ENCODE measurements around the gene DOCK2.
"Not testable (repeated sequence)": the region's sequence is repeated elsewhere in the genome, so short reads cannot be mapped to it uniquely, and the experiment has no call there.

The DOCK2 gene

DNA sequence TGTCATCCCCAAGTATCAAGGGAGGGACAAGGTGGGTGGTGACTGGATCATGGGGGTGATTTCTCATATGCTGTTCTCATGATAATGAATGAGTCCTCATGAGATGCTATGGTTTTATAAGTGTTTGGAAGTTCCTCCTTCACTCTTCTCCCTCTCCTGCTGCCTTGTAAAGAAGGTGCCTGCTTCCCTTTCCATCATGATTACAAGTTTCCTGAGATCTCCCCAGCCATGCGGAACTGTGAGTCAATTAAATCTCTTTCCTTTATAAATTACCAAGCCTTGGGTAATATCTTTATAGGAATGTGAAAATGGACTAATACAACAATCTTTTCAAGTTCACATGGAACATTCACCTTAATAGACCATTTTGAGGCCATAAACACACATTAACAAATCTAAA lies 21.5 kb upstream of the DOCK2 start:
- no peaks in the 10 kb centered on the region for H3K4me1 ChIP-seq (ENCODE audit: insufficient read depth, low read length)
- H3K36me3 ChIP-seq (ENCODE audit: insufficient read depth, low read length), result no peaks in the 10 kb centered on the region
- H3K9ac ChIP-seq (ENCODE audit: low read length), result no peak overlapping the region
- H3K4me3 ChIP-seq (ENCODE audit: low read depth in 1 of 2, low read length in 2 of 2), result no peak overlapping the region
- H3K9me3 ChIP-seq (ENCODE audit: low read length), result no peaks in the 10 kb centered on the region
- H3K27ac ChIP-seq (ENCODE audit: low read depth, low read length), result no peak overlapping the region
- no peaks in the 10 kb centered on the region for H3K27me3 ChIP-seq (ENCODE audit: control insufficient read depth in 1 of 2, insufficient read depth in 2 of 2, low read length in 2 of 2)

DNA sequence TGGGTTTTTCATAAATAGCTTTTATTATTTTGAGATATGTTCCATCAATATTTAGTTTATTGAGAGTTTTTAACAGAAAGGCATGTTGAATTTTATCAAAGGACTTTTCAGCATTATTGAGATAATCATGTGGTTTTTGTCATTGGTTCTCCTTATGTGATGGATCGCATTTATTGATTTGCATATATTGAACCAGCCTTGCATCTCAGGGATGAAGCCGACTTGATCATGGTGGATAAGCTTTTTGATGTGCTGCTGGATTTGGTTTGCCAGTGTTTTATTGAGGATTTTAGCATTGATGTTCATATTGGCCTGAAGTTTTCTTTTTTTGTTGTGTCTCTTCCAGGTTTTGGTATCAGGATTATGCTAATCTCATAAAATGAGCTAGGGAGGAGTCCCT lies 12.8 kb upstream of the DOCK2 start:
- H3K36me3 ChIP-seq (ENCODE audit: insufficient read depth, low read length); H3K27ac ChIP-seq (ENCODE audit: low read depth, low read length); H3K9me3 ChIP-seq (ENCODE audit: low read length); H3K4me3 ChIP-seq (ENCODE audit: low read depth in 1 of 2, low read length in 2 of 2); H3K27me3 ChIP-seq (ENCODE audit: control insufficient read depth in 1 of 2, insufficient read depth in 2 of 2, low read length in 2 of 2); H3K9ac ChIP-seq (ENCODE audit: low read length); H3K4me1 ChIP-seq (ENCODE audit: insufficient read depth, low read length): not testable (repeated sequence)

DNA sequence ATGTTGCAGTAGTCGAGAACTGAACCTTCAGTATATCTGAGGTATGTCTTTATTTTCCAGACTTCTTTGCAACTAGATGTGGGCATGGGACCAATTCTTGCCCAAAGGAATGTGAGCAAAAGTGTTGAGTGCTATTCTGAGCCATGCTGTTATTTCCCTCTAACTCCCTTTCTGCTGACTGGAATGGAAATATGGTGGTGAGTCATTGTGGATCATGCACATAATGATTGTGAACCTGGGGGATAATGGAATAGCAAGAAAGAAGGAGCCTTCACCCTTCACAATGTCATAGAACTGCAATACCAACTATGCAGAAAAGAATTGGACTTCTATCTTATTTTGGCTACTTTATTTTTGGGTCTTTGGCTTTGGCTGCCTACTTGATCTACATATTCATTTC lies 10.3 kb upstream of the DOCK2 start:
- Histone ChIP-seq H3K9ac (ENCODE audit: low read length) (no peak overlapping the region), H3K27ac (ENCODE audit: low read depth, low read length) (no peak overlapping the region), H3K4me3 (ENCODE audit: low read depth in 1 of 2, low read length in 2 of 2) (no peak overlapping the region), H3K4me1 (ENCODE audit: insufficient read depth, low read length) (no peaks in the 10 kb centered on the region), H3K27me3 (ENCODE audit: control insufficient read depth in 1 of 2, insufficient read depth in 2 of 2, low read length in 2 of 2) (no peaks in the 10 kb centered on the region), H3K36me3 (ENCODE audit: insufficient read depth, low read length) (no peaks in the 10 kb centered on the region), H3K9me3 (ENCODE audit: low read length) (no peaks in the 10 kb centered on the region)

GRCh38 chr5:169627551-169627950 lies 9.5 kb upstream of the DOCK2 start:
- Histone ChIP-seq H3K4me3 (ENCODE audit: low read depth in 1 of 2, low read length in 2 of 2) (no peak overlapping the region), H3K9ac (ENCODE audit: low read length) (no peak overlapping the region), H3K27ac (ENCODE audit: low read depth, low read length) (no peak overlapping the region), H3K27me3 (ENCODE audit: control insufficient read depth in 1 of 2, insufficient read depth in 2 of 2, low read length in 2 of 2) (no peaks in the 10 kb centered on the region), H3K4me1 (ENCODE audit: insufficient read depth, low read length) (no peaks in the 10 kb centered on the region), H3K9me3 (ENCODE audit: low read length) (no peaks in the 10 kb centered on the region), H3K36me3 (ENCODE audit: insufficient read depth, low read length) (no peaks in the 10 kb centered on the region)

DNA sequence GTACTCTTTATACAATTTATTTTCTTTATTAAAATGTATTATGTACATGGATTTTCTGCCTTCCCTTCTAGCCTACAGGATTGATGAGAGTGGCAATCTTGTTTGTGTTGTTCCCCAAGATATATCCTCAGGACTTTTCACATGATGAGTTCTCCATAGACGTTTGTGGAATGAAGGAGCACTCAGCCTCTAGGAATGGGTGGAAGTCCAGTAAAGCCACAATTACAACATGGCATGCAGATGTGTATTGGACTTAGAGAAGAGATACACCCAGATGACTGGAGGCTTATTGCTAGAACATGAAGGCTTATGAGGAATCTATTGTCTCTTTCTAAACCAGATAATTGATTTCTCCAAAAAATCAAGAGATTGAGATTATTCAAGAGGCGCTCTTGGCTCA lies 8.2 kb upstream of the DOCK2 start:
- H3K4me1 ChIP-seq (ENCODE audit: insufficient read depth, low read length), result no peaks in the 10 kb centered on the region
- H3K9me3 ChIP-seq (ENCODE audit: low read length), result no peaks in the 10 kb centered on the region
- H3K36me3 ChIP-seq (ENCODE audit: insufficient read depth, low read length), result no peaks in the 10 kb centered on the region
- H3K4me3 ChIP-seq (ENCODE audit: low read depth in 1 of 2, low read length in 2 of 2), result no peak overlapping the region
- H3K9ac ChIP-seq (ENCODE audit: low read length), result no peak overlapping the region
- no peaks in the 10 kb centered on the region for H3K27me3 ChIP-seq (ENCODE audit: control insufficient read depth in 1 of 2, insufficient read depth in 2 of 2, low read length in 2 of 2)
- no peak overlapping the region for H3K27ac ChIP-seq (ENCODE audit: low read depth, low read length)

DNA sequence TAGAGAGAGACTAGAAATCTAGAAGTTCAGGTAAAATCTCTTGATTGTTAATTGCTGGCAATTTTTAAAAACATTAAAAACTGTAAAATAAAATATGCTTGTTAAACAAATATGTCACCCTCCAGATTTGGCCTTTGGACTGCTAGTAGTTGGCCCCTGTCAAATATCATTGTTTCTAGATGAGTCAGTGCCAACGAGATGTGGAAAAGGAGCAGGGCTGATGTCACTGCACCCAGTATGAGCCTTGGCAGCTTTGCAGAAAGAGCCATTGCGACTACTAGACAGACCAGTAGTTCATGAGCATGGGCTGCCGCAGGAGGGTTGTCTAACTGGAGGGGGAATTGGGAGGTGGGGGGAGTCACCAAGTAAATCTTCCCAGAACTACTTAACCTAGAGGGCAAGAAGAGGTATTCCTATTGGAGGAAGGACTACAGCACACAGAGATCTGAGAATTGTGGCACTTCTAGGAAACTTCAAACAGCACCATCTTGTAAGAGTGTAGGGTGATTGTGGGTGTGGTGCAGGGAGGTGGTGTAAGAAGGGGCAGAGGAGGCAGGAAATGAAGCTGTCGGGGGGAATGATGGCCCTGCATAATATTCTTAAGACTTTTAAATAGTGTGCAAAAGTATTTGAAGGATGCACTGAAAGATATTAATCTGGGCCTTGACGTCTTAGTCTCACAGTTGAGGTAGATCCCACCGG lies 7.1 kb upstream of the DOCK2 start:
- no peaks in the 10 kb centered on the region for H3K27me3 ChIP-seq (ENCODE audit: control insufficient read depth in 1 of 2, insufficient read depth in 2 of 2, low read length in 2 of 2)
- H3K4me3 ChIP-seq (ENCODE audit: low read depth in 1 of 2, low read length in 2 of 2), result no peak overlapping the region
- H3K4me1 ChIP-seq (ENCODE audit: insufficient read depth, low read length), result no peaks in the 10 kb centered on the region
- no peaks in the 10 kb centered on the region for H3K36me3 ChIP-seq (ENCODE audit: insufficient read depth, low read length)
- no peaks in the 10 kb centered on the region for H3K9me3 ChIP-seq (ENCODE audit: low read length)
- H3K27ac ChIP-seq (ENCODE audit: low read depth, low read length), result no peak overlapping the region
- H3K9ac ChIP-seq (ENCODE audit: low read length), result no peak overlapping the region

DNA sequence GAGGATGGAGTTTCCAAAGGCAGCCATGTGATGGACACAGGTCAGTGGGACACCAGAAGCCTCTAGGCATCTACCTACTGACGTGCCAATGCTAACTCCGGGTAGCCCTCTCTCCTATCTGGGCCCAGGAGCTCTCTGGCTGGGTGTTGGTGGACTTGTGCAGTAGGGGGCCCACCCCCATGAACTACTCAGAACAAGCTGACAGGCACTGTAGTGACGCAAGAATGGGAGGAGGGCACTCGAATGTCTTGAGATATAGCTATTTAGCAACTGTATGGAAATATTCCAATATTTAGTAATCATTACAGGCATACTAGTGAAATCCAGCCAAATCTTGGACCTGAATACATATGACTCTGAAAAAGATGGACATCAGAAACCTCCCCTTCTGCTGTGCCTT lies 5.7 kb upstream of the DOCK2 start:
- Histone ChIP-seq H3K4me3 (ENCODE audit: low read depth in 1 of 2, low read length in 2 of 2) (no peak overlapping the region), H3K27me3 (ENCODE audit: control insufficient read depth in 1 of 2, insufficient read depth in 2 of 2, low read length in 2 of 2) (no peaks in the 10 kb centered on the region)

GRCh38 chr5:169632946-169633345 lies 4.1 kb upstream of the DOCK2 start:
- Histone ChIP-seq H3K9ac (ENCODE audit: low read length) (no peak overlapping the region), H3K4me1 (ENCODE audit: insufficient read depth, low read length) (no peaks in the 10 kb centered on the region)

More for the DNA sequence above, 5.7 kb upstream of the DOCK2 start:
- Histone ChIP-seq H3K27ac (ENCODE audit: low read depth, low read length) (no peak overlapping the region), H3K4me1 (ENCODE audit: insufficient read depth, low read length) (no peaks in the 10 kb centered on the region), H3K9ac (ENCODE audit: low read length) (no peak overlapping the region), H3K9me3 (ENCODE audit: low read length) (no peaks in the 10 kb centered on the region), H3K36me3 (ENCODE audit: insufficient read depth, low read length) (no peaks in the 10 kb centered on the region)

DNA sequence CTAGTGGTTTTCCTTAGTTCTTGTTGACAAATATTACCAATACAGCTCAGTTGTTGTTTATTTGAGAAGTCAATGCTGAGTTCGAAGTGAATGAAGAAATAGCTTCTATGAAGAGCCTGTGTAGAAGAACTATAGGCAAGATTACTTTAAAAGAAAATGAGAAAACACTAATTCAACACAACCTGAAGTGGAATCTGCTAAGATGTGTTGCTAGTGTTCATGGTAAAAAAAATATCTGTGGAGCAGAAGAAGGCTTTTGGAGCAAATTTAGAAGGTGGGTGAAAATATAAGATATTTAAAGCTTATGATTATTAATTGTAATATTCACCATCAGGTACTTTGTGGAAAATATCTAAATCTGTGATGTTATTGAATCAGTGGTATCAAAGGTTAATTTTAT lies 2.5 kb upstream of the DOCK2 start:
- H3K36me3 ChIP-seq (ENCODE audit: insufficient read depth, low read length), result no peaks in the 10 kb centered on the region
- H3K27ac ChIP-seq (ENCODE audit: low read depth, low read length), result no peak overlapping the region
- H3K9me3 ChIP-seq (ENCODE audit: low read length), result no peaks in the 10 kb centered on the region

More at GRCh38 chr5:169632946-169633345, 4.1 kb upstream of the DOCK2 start:
- H3K36me3 ChIP-seq (ENCODE audit: insufficient read depth, low read length), result no peaks in the 10 kb centered on the region
- no peak overlapping the region for H3K4me3 ChIP-seq (ENCODE audit: low read depth in 1 of 2, low read length in 2 of 2)
- no peak overlapping the region for H3K27ac ChIP-seq (ENCODE audit: low read depth, low read length)
- no peaks in the 10 kb centered on the region for H3K9me3 ChIP-seq (ENCODE audit: low read length)
- H3K27me3 ChIP-seq (ENCODE audit: control insufficient read depth in 1 of 2, insufficient read depth in 2 of 2, low read length in 2 of 2), result peaks cover 0 to 10% of the 10 kb centered on the region in 2 donors

GRCh38 chr5:169635936-169636335 lies 1.1 kb upstream of the DOCK2 start:
- Histone ChIP-seq H3K36me3 (ENCODE audit: insufficient read depth, low read length) (no peaks in the 10 kb centered on the region), H3K27ac (ENCODE audit: low read depth, low read length) (no peak overlapping the region), H3K4me3 (ENCODE audit: low read depth in 1 of 2, low read length in 2 of 2) (no peak overlapping the region), H3K9me3 (ENCODE audit: low read length) (no peaks in the 10 kb centered on the region), H3K9ac (ENCODE audit: low read length) (no peak overlapping the region), H3K27me3 (ENCODE audit: control insufficient read depth in 1 of 2, insufficient read depth in 2 of 2, low read length in 2 of 2) (peaks cover 0 to 10% of the 10 kb centered on the region in 2 donors), H3K4me1 (ENCODE audit: insufficient read depth, low read length) (no peaks in the 10 kb centered on the region)

More for the DNA sequence above, 2.5 kb upstream of the DOCK2 start:
- H3K9ac ChIP-seq (ENCODE audit: low read length), result no peak overlapping the region
- no peak overlapping the region for H3K4me3 ChIP-seq (ENCODE audit: low read depth in 1 of 2, low read length in 2 of 2)
- peaks cover 0 to 10% of the 10 kb centered on the region in 2 donors for H3K27me3 ChIP-seq (ENCODE audit: control insufficient read depth in 1 of 2, insufficient read depth in 2 of 2, low read length in 2 of 2)
- no peaks in the 10 kb centered on the region for H3K4me1 ChIP-seq (ENCODE audit: insufficient read depth, low read length)

DNA sequence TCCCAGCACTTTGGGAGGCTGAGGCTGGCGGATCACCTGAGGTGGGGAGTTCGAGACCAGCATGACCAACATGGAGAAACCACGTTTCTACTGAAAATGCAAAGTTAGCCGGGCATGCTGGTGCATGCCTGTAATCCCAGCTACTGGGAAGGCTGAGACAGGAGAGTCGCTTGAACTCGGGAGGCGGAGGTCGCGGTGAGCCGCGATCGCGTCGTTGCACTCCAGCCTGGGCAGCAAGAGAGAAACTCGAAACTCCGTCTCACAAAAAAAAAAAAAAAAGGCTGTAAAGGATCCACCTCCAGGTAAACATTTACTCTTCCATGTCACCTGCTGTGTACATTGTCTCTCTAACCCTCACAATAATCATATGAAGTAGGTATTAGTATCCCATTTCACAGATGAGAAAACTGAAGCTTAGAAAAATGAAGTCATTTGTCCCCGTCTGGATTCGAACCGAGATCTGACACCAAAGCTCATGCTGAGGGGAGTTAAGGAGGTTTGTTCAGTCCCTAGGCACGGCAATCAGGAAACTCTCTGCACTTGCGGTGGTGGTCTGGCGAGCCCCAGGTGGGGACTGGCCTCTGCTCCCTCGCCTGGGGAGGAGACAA lies 494 bp upstream of the DOCK2 start:
- H3K4me3 ChIP-seq (ENCODE audit: low read depth in 1 of 2, low read length in 2 of 2), result peak overlapping the region in 1 of 2 donors; percentile 24
- peaks cover 0 to 10% of the 10 kb centered on the region in 2 donors for H3K27me3 ChIP-seq (ENCODE audit: control insufficient read depth in 1 of 2, insufficient read depth in 2 of 2, low read length in 2 of 2)
- H3K4me1 ChIP-seq (ENCODE audit: insufficient read depth, low read length), result no peaks in the 10 kb centered on the region
- H3K9ac ChIP-seq (ENCODE audit: low read length), result no peak overlapping the region
- no peak overlapping the region for H3K27ac ChIP-seq (ENCODE audit: low read depth, low read length)
- H3K9me3 ChIP-seq (ENCODE audit: low read length), result no peaks in the 10 kb centered on the region
- H3K36me3 ChIP-seq (ENCODE audit: insufficient read depth, low read length), result no peaks in the 10 kb centered on the region

Data from muscle layer of colon (tissue), 2 donors.